H7 (cell line): ENCODE results near the gene CD200R1. TPM values are rescaled to one million over a fixed set of nuclear protein-coding genes. Genes with fewer than 3 reads are reported as not detected.
A peak's percentile ranks its signal among the peaks of the same experiment; 100 is the strongest.
"Not testable (repeated sequence)": the region's sequence is repeated elsewhere in the genome, so short reads cannot be mapped to it uniquely, and the experiment has no call there.

ENCODE experiments used
- DNase-seq: peaks from one replicate; pipeline ENCODE4 v3.0.0; 2012
- H3K27me3 ChIP-seq: 2 replicates; pipeline ENCODE4 v1.6.0; 2011; ENCODE audit warnings: mild to moderate bottlenecking, low read length; ENCODE audit not compliant: control insufficient read depth, insufficient read depth
- H3K36me3 ChIP-seq: replicated peaks from 2 replicates; pipeline ENCODE4 v1.5.1; 2011; ENCODE audit warnings: low read length; ENCODE audit not compliant: control insufficient read depth, insufficient read depth
- H3K4me3 ChIP-seq: 2 replicates; pipeline ENCODE4 v1.5.1; 2011; ENCODE audit warnings: low read depth, mild to moderate bottlenecking, control low read depth, low read length, moderate library complexity; ENCODE audit not compliant: insufficient read depth
- total RNA-seq: library from RNA; depleted of rRNA; stranded (reverse); fragments of >200 nt; shearing (Covaris generic); gene quantifications from 2 replicates; pipeline ENCODE4 v1.2.3, GENCODE V29; 2014

Gene CD200R1
- total RNA-seq, 1 experiment from 2014 or later: 0.38 TPM

DNA sequence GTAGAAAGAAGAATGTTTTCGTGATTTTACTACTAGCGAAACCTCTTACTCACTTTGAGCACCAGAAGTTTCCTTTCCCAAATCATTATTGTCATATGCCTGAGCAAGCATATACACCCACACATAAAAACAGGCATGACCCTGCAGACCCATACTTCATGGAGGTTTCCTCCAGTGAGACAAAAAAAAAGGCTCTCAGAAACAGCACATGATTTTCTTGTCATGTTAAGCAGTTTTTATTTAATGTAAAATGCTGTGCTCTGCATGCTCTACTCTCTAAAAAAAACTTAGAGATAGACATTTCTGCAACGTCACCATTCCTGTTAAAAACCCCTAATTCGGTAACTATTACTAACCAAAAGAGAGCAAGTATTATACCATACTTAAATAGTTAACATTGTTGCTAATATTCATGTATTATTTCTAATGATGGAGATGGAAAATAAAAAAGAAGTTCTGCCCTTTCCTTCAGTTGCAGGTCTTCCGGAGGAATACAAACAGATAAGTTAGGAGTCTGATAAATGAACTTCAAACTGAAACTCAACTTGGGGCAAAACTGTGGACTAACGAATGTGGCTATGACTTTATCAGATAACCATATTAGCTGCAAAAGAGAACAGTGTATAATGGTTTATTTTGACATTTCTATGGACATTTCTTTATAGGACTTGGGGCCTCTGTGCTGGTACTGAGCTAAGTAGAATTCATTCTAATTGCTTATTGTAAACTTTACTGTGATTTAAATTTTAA lies 15.9 kb downstream of the CD200R1 start:
- Histone ChIP-seq H3K4me3 (no peak overlapping the region), H3K36me3 (no peaks in the 10 kb centered on the region), H3K27me3 (no peaks in the 10 kb centered on the region)
- DNase-seq: no peak

DNA sequence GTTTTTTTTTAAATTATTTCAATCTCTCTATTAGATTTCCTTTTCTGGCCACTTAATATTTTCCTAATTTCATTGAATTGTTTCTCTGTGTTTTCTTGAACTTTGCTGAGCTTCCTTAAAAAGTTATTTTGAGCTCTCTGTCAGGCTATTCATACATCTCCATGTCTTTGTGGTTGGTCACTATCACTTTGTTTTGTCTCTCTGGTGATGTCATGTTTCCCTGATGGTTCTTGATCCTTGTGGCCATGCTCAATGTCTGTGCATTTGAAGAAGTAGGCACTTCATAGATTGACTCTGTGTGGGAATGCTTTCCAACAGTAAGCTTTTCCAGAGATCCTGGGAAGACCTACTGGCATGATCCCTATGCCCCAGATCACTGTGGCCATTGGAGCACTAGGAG lies 18.6 kb downstream of the CD200R1 start:
- no peak for DNase-seq
- no peaks in the 10 kb centered on the region for H3K36me3 ChIP-seq
- no peaks in the 10 kb centered on the region for H3K27me3 ChIP-seq
- H3K4me3 ChIP-seq: no peak overlapping the region

DNA sequence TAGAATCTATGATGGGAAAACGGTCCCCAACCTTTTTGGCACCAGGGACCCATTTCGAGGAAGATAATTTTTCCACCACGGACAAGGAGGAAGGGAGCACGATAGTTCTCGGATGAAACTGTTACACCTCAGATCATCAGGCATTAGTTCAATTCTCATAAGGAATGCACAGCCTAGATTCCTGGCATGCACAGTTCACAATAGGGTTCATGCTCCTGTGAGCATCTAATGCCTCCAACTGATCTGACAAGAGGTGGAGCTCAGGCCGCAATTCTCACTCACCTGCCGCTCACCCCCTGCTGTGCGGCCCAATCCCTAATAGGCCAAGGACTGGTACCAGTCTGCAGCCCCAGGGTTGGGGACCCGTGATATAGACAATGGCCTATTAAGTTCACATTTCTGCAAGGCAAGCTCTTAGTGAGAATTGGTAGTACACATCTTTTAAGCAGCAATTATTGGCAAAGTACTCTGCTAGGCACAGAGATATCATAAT lies 26.5 kb downstream of the CD200R1 start:
- H3K36me3 ChIP-seq: no peaks in the 10 kb centered on the region
- DNase-seq: no peak
- no peaks in the 10 kb centered on the region for H3K27me3 ChIP-seq
- no peak overlapping the region for H3K4me3 ChIP-seq

DNA sequence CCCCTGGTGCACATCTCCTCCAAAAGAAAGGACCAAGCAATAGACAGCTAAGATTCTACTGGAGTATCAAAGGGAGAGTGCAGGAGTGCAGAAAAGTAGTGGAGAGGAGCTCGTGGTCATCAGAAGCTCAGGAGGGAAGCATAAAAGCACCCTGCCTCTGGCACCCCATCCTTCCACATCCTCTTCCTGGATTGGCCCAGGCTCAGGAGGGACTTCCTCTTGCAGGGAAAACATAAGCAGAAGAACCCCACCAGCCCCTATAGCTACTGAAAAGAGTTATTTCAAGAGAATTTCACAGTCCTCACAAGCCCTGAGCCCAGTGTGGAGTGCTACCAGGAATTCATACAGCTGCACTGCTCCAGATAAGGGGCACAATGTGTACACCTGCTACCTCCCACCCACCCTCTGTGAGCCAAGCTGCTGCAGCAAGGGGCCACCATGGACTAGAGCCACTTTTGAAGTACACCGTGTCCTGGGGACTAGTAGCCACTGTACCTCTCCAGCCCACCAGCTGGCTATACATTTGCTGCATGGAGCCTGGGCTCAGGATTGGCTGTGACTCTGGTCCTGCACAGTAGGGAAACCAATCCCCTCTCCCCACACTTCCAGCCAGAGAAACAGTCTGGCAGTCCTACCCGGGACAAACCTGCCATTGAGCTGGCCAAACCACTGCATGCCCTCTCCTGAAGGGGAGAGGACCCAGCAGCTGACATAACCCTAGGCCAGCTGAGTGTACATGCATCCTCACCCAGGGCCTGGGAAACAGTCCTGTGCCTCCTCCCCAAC lies 43.0 kb downstream of the CD200R1 start:
- H3K27me3 ChIP-seq: no peaks in the 10 kb centered on the region
- DNase-seq: no peak

DNA sequence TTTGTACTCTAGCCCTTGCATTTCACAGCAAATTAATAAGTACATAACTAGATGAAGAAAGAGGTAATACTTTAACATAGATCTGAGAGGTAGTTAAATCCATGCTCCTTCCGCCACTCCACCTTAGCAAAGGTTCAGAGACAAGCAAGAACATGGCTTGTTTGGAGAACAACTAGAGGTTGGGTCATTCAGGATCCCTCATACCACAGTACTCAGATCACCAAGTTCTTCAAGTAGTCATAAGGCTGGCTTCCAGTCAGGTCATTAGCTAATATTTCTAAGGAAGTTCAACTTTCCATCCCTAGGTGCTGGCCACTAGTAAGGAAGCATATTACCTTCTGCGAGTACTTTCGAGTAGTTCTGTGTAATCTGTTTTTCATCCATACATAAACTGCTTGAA lies 44.1 kb downstream of the CD200R1 start:
- H3K36me3 ChIP-seq: no peaks in the 10 kb centered on the region
- DNase-seq: no peak
- no peak overlapping the region for H3K4me3 ChIP-seq
- no peaks in the 10 kb centered on the region for H3K27me3 ChIP-seq

More for the DNA sequence above, 43.0 kb downstream of the CD200R1 start:
- Histone ChIP-seq H3K36me3 (no peaks in the 10 kb centered on the region), H3K4me3 (no peak overlapping the region)

DNA sequence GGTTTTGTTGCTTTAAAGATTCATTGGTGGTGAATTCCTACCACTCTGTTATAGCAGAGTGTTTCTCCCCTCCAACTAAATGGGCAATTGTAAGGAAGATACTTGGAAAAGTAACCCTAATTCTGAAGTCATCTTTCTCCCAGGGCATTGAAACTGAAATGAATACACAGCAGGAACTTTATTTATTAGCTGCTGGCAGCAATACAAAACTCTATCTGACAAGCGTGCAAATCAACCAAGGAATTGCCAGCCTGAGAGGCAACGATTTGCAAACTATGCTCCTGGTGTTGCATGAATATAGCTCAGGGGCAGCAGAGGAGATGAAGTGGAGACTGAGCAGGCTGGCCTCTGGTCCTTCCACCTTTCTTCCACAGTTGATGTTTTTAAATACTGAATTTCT lies 48.9 kb downstream of the CD200R1 start:
- DNase-seq: no peak

DNA sequence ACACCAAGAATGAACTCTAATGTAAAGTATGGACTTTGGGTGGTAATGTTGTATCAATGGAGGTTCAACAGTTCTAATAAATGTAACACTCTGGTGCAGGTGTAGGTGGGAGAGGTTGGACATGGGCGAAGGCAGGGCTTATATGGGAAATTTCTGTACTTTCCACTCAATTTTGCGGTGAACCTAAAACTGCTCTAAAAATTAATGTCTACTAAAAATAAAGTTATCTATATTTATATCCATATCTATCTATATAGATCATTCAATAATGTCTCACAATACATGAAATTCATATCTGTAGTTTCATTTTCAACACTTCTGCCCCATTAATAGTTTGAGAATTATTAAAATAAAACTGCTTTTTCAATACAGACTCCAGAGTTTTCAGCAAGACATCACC lies 49.3 kb downstream of the CD200R1 start:
- DNase-seq: no peak
- Histone ChIP-seq H3K36me3 (no peaks in the 10 kb centered on the region), H3K27me3 (no peaks in the 10 kb centered on the region), H3K4me3 (no peak overlapping the region)

More for the DNA sequence above, 48.9 kb downstream of the CD200R1 start:
- Histone ChIP-seq H3K36me3 (no peaks in the 10 kb centered on the region), H3K4me3 (no peak overlapping the region), H3K27me3 (no peaks in the 10 kb centered on the region)

DNA sequence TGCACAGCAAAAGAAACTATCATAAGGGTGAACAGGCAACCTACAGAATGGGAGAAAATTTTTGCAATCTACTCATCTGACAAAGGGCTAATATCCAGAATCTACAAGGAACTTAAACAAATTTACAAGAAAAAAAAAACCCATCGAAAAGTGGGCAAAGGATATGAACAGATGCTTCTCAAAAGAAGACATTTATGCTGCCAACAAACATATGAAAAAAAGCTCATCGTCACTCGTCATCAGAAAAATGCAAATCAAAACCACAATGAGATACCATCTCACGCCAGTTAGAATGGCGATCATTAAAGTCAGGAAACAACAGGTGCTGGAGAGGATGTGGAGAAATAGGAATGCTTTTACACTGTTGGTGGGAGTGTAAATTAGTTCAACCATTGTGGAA lies 55.4 kb downstream of the CD200R1 start:
- H3K27me3 ChIP-seq, DNase-seq: not testable (repeated sequence)

DNA sequence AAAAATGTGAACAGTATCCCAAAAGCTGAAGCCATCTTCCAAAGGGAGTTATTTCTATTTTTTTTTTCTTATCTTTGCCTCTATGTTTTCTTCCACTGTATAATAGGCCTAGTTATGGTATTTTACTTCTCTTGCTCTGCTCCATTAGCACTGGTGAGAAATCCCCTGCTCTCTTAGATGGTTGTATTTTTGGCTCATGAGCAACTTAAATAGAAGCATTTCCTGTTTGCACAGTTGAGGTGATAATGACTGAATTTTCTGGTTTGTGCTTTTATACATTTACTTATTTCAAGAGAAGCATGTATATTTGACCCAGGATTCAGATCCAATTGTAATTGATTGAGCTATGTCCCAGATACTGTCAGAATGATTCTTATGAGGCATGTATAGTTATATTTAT lies 66.7 kb downstream of the CD200R1 start:
- no peaks in the 10 kb centered on the region for H3K27me3 ChIP-seq

More for the DNA sequence above, 55.4 kb downstream of the CD200R1 start:
- H3K4me3 ChIP-seq, H3K36me3 ChIP-seq: not testable (repeated sequence)

DNA sequence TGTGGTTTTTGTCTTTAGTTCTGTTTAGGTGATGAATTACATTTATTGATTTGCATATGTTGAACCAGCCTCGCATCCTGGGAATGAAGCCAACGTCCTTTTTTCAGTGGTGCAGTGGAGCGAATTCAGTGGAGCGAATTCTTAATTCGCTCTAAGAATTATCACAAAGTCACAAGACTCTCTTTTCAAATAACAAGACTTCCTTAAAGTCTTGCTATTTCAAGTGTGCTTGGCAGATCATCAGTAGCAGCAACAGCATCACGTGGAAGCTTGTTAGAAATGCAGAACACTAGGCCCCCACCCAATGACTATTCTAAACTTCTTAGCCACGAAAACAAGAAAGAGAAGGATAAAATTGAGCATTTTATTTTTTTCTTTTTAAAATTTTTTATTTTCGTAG lies 70.1 kb downstream of the CD200R1 start:
- no peak overlapping the region for H3K4me3 ChIP-seq
- H3K36me3 ChIP-seq: no peaks in the 10 kb centered on the region
- H3K27me3 ChIP-seq: no peaks in the 10 kb centered on the region
- no peak for DNase-seq

More for the DNA sequence above, 66.7 kb downstream of the CD200R1 start:
- Histone ChIP-seq H3K36me3 (no peaks in the 10 kb centered on the region), H3K4me3 (no peak overlapping the region)
- DNase-seq: no peak

DNA sequence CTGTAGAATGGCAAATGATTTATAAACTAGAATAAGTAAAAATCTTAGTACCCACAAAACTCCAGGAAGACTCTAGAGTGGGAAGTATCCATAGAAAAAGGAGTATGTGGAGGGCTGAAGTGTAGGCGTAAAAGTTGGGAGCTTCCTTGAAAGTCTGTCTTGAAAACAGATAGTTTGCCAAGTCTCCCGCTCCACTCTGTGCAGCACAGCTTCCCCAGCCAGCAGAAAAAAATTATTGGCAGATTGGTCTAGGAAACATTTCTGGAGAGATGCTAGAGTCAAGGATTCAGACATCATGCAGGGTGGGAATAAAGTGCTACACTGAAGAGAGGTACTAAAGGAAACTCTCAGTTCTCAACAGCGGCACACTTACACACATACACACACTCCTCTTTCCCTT lies 74.8 kb downstream of the CD200R1 start:
- DNase-seq: no peak
- Histone ChIP-seq H3K27me3 (no peaks in the 10 kb centered on the region), H3K36me3 (no peaks in the 10 kb centered on the region), H3K4me3 (no peak overlapping the region)

DNA sequence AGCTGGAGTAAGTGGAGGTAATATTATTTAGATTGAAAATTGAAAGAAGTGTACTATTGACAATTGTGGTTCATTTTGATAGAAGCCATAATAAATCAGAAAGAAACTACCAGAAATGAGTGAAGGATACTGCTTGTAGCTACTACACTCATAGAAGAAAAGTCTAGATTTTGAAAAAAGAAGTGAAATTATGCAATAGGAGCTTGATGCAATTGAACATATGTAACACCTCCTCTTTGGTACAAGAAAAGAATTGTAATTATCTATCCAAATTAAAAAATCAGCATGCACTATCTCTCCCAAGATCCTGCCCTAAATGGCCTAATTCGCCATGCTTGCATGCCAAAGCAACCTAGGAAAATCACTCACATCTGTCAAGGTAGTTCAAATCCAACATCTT lies 77.1 kb downstream of the CD200R1 start:
- Histone ChIP-seq H3K27me3 (no peaks in the 10 kb centered on the region), H3K4me3 (no peak overlapping the region), H3K36me3 (no peaks in the 10 kb centered on the region)
- no peak for DNase-seq

DNA sequence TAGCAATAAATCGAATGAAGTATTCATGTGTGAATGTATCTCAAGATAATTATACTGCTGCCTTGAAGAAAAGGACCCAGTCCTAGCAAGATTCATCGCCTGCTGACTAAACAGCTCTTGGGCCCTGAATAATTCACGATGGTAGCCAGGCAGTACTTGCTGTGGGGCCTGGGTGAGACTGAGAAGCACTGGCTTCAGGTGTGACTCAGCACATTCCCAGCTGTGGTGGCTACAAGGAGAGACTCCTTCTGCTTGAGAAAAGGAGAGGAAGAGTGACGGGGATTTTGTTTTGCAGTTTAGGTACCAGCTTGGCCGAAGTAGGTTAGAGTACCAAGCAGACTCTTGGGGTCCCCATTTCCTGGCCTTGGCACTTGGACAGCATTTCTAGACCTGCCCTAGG lies 80.6 kb downstream of the CD200R1 start:
- peak; percentile 8 for DNase-seq
- Histone ChIP-seq H3K36me3 (no peaks in the 10 kb centered on the region), H3K4me3 (no peak overlapping the region), H3K27me3 (no peaks in the 10 kb centered on the region)

DNA sequence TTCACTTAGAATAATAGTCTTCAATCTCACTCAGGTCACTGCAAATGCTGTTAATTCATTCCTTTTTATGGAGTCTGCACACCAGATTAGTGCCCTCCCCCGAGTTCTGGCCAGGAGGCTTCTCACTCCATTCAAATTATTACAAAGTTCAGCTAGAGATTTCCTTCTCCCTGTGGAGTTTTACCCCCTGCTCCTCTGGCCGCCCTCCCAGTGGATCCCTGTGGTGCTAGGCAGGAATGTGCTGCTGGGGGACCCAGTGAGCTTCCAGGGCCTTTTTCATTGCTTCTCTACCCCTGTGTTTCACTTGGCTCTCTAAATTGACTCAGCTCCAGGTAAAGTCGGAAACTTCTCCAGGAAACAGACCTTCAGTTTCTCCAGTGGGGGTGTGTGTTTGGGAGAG lies 85.5 kb downstream of the CD200R1 start:
- no peak overlapping the region for H3K4me3 ChIP-seq
- no peaks in the 10 kb centered on the region for H3K27me3 ChIP-seq
- H3K36me3 ChIP-seq: no peaks in the 10 kb centered on the region
- DNase-seq: no peak
